ENCODE measurements around the gene SLC1A5.
"Not testable (repeated sequence)": the region's sequence is repeated elsewhere in the genome, so short reads cannot be mapped to it uniquely, and the experiment has no call there.

The SLC1A5 gene

GRCh38 chr19:46773018-46773399 is 15.4 kb downstream of the SLC1A5 start:
- no peak for DNase-seq (ENCODE audit: low spot score)
- TF ChIP-seq CTCF (IDR thresholded peaks at IDR 0.05; ENCODE audit: borderline replicate concordance, control extremely low read depth, extremely low read depth, insufficient read depth, missing control alignments) = no peak
- in situ Hi-C loops (cut with MboI; ENCODE audit: low sequenced_read_pairs, unreplicated experiment) = loop anchor here (10.0 to 25.0 kb wide), 2 partner anchors 52 to 214 kb away; no protein-coding TSS in a partner anchor

GRCh38 chr19:46772170-46773017 is 16.0 kb downstream of the SLC1A5 start:
- TF ChIP-seq CTCF (IDR thresholded peaks at IDR 0.05; ENCODE audit: borderline replicate concordance, control extremely low read depth, extremely low read depth, insufficient read depth, missing control alignments) = no peak
- in situ Hi-C loops (cut with MboI; ENCODE audit: low sequenced_read_pairs, unreplicated experiment) = loop anchor here (10.0 to 25.0 kb wide), 2 partner anchors 52 to 215 kb away; no protein-coding TSS in a partner anchor
- DNase-seq (ENCODE audit: low spot score) = no peak

- DNase-seq (ENCODE audit: low spot score) = not testable (repeated sequence)
- in situ Hi-C loops (cut with MboI; ENCODE audit: low sequenced_read_pairs, unreplicated experiment) = loop anchor here (10.0 to 25.0 kb wide), 2 partner anchors 76 to 219 kb away; no protein-coding TSS in a partner anchor
Measured at GRCh38 chr19:46768746-46769145, 19.6 kb downstream of the SLC1A5 start.

GRCh38 chr19:46766569-46767317 is 21.7 kb downstream of the SLC1A5 start:
- TF ChIP-seq CTCF (IDR thresholded peaks at IDR 0.05; ENCODE audit: borderline replicate concordance, control extremely low read depth, extremely low read depth, insufficient read depth, missing control alignments) = peak; percentile 70
- in situ Hi-C loops (cut with MboI; ENCODE audit: low sequenced_read_pairs, unreplicated experiment) = loop anchor here (10.0 to 25.0 kb wide), 2 partner anchors 78 to 221 kb away; no protein-coding TSS in a partner anchor
- DNase-seq (ENCODE audit: low spot score) = peak; percentile 78

GRCh38 chr19:46764817-46765291 is 23.5 kb downstream of the SLC1A5 start:
- in situ Hi-C loops (cut with MboI; ENCODE audit: low sequenced_read_pairs, unreplicated experiment) = loop anchor here (10.0 to 25.0 kb wide), 2 partner anchors 80 to 222 kb away; no protein-coding TSS in a partner anchor
- DNase-seq (ENCODE audit: low spot score) = no peak
- TF ChIP-seq CTCF (IDR thresholded peaks at IDR 0.05; ENCODE audit: borderline replicate concordance, control extremely low read depth, extremely low read depth, insufficient read depth, missing control alignments) = no peak

GRCh38 chr19:46762245-46762890 is 26.0 kb downstream of the SLC1A5 start:
- DNase-seq (ENCODE audit: low spot score) = no peak
- TF ChIP-seq CTCF (IDR thresholded peaks at IDR 0.05; ENCODE audit: borderline replicate concordance, control extremely low read depth, extremely low read depth, insufficient read depth, missing control alignments) = no peak
- in situ Hi-C loops (cut with MboI; ENCODE audit: low sequenced_read_pairs, unreplicated experiment) = loop anchor here (10.0 to 25.0 kb wide), 2 partner anchors 82 to 225 kb away; no protein-coding TSS in a partner anchor

Data from GM13976 (cell line).